GM21526 (cell line): ENCODE results near the gene TBC1D22A.

Experiments used
- ATAC-seq: cut with Tn5 transposase; IDR thresholded peaks from one replicate; pipeline ENCODE4 v1.9.1; 2021; ENCODE audit warnings: moderate library complexity; ENCODE audit not compliant: unreplicated experiment, low FRiP score

The TBC1D22A gene

DNA sequence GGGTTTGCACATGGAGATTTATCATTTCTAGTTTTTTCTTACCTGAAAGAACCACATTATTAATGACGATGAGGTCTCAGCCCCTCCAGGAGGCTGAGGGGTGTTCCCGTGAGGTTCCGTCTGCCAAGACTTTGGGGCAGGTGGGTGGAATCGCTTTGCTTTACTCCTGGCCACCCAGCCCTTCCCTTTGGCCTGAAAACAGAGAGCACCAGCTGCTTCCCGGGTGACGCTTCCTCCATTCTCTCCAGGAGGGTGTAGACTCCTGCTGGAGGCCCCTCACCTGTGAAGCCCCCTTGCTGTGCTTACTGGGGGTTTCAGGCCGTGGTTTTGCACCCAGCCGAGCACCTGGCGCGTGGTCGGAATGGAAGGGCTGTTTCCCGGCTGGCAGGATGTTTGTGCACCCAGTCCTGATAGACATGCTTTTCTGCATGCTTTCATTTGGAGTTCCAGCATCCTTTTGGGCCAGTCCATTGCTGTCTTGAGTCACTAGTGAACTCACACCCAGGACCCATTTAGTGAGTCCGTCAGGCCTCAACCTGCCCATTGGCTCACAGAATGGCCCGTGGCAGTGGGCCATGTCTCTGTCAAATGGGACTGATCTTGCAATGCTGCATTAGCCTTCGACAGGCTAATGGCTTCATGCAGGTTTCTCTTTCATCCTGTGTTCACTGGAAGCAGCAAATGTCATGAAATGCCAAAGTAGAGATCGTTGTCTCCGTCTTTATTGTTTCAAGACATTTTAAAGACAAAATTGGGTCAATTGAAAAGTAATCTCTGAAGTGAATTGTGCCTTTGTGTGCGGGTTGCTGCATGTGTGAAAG lies 360.8 kb downstream of the TBC1D22A start:
- ATAC-seq: no peak

GRCh38 chr22:47123827-47124442 lies 361.5 kb downstream of the TBC1D22A start:
- ATAC-seq: no peak

DNA sequence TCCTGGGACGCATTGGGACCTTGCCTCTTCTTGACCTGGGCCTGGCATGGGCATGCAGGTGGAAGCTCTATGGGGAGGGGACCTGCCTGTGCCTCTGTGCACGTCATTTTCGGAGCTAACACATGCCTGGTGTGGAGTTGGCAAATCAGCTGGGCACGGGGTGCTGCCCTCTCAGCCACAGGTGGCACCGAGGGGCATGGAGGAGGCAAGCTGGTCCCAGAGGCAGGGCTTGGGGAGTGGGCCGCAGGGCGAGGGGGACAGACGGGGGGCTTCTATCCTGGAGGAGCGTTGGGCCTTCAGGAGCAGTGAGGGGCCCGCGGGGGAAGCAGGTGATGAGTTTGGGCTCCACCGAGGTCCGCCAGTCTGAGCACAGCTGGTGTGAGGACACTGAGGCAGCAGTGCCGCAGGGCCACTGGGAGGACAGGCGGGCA lies 362.0 kb downstream of the TBC1D22A start:
- no peak for ATAC-seq

GRCh38 chr22:47124961-47125360 lies 362.5 kb downstream of the TBC1D22A start:
- no peak for ATAC-seq

GRCh38 chr22:47125603-47126002 lies 363.2 kb downstream of the TBC1D22A start:
- ATAC-seq: no peak

DNA sequence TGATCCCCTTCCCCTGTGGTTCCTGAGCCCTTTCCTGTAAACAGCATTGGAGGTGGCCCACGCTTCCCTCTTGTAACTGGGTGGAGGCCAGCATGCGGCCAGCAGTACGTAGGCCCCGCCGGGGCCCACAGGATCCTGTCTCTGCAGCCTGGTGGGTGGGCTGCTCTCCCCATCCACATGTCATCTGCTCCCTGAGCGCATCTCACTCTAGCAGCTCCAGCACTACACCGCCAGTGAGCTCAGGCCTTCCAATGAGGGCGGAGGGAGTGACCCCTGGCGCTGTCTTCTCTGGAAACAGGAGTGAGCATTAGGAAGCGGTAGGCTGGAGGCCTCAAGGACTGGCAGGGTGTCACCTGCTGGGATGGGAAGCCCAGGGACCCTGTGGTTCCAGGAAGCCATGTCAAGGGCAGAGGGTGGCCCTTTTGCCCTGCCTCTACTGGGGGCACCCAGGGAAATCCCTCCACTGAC lies 363.9 kb downstream of the TBC1D22A start:
- ATAC-seq: no peak

GRCh38 chr22:47127441-47127871 lies 365.0 kb downstream of the TBC1D22A start:
- no peak for ATAC-seq

- ATAC-seq: no peak
These were observed 365.8 kb downstream of the TBC1D22A start for GRCh38 chr22:47128216-47128615.

- ATAC-seq: no peak
These were observed 366.3 kb downstream of the TBC1D22A start for GRCh38 chr22:47128622-47129215.

DNA sequence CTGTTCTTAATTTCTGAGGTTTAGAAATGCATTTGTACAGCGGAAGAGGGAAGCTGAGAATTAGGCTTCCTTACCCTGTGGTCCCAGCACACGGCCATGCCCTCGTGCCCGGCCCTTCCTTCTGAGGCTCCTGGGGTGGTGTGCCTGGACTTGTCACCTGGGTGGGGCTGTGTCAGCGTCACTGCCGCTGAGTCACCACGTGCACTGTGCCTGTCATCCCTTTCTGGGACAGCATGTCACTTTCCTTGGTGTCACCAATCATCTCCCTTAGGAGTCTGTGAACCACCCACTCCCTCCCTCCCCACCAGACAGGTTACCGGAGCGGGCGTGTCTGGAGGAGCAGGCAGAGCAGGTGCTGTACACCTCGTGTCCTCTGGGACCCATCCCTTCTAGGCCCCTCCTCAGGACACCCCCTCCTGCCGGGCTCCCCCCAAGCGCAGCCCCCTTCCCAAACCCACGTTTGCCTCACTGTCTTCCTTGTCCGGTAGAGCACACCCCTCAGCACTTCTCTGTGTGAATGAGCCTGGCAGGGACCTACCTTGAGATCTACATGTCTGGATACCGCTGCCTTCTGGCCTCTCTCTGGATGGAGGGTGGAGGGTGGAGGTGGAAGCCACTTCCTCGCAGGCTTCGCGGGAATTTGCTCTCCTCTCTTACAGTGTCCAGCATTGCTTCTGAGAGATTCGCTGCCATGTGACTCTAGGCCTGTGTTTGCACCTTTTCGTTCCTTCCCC lies 367.6 kb downstream of the TBC1D22A start:
- no peak for ATAC-seq

DNA sequence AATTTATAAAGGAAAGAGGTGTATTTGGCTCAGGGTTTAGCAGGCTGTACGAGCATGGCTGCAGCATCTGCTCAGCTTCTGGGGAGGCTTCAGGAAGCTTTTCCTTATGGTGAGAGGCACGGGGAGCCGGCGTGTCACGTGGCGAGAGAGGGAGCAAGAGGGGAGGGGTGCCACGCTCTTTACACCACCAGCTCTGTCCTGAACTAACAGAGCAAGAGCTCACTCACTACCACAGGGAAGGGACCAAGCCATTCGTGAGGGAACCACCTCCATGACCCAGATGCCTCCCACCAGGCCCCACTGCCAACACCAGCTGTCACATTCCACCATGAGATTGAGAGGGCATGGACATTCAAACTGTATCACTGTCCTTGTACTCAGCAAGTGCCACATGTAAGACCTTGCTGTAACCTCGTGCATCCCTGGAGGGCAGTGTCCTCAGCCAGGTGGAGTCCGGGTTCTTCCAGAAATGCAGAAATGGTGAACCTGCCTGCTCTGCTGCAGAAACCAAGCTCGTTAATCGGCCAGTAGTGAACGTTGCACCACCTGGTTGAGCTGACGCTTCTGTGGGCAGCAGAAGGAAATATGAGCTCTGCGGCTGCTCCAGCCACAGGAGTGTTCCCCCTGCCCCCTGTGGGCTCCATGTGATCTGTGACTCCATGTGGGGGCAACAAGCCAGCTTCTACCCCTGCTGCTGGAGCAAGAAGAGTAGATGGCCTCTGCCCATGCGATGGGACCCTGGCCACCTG lies 368.6 kb downstream of the TBC1D22A start:
- no peak for ATAC-seq

DNA sequence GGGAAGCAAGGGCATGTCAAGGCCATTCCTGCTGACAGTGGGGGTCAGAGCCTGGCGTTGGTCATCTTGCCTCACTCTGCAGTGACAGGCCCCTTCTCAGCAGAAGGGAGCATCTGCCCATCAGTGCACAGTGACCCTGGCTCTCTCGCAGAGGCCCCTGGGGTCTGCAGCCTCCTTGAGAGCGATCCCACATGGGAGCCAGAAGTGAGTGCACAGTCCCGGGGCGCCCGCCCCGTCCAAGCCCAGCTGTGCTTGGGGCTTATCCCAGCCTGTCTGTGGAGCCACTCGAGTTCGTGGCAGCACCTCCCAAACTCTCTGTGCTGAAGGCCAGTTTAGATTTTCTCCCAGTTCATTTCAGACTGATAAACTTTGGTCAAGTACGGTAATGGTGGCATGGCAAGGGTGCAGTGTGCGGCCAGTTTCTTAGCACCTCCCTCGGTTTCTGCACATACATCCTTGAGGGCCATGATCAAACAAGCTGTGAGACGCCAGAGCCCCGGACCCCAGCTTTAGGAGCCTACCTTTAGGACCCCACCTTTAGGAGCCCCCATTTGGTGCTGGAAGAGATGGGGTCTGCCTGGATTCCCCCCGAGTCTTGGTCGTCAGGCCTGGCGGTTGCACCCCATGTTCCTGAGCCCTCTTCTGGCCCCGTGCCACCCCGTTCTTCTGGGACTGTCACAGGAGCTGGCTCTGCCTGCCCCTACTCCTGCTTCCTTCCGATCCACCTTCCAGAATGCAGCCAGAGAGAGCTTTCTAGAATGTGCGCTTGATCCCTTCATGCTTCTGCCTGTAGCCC lies 369.4 kb downstream of the TBC1D22A start:
- no peak for ATAC-seq

DNA sequence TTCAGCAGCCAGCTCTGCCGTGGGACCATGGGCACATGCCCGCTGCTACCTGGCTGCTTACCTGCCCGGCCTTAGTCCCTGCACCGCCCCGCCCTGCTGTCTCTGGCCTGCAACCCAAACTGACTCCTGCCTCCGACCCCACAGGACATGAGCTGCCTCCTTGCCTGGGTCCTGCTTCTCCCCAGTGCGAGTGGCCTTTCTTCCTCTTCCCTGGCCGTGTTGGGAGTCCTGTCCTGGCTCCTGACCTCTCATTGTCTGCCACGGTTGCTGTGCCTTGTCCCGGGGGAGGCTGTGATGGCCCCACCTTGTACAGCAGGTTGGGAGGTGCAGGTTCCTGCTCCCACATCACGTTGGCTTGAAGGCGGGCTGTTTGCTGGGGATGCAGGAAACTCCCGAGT lies 370.0 kb downstream of the TBC1D22A start:
- no peak for ATAC-seq

- ATAC-seq: no peak
These were observed 370.9 kb downstream of the TBC1D22A start for GRCh38 chr22:47133061-47133969.

DNA sequence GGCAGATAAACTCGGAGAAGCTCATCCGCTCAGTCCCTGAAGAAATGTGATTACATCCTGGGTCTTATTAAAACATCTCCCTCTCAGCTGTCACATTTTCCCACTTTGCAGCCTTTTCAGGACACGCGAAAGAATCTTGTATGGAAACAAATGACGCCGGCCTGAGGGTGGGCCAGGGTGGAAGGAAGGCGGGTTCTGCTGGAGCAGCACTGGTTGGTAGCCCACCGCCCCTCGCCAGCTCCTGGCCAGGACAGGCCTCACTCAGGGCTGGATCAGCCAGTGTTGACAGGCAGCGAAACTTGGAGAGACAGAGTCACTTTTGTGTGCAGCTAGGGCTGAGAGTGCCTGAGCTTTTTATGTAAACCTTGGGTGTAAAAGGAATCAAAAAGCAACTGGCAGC lies 371.8 kb downstream of the TBC1D22A start:
- no peak for ATAC-seq

- no peak for ATAC-seq
These were observed 372.9 kb downstream of the TBC1D22A start for GRCh38 chr22:47135338-47135737.

DNA sequence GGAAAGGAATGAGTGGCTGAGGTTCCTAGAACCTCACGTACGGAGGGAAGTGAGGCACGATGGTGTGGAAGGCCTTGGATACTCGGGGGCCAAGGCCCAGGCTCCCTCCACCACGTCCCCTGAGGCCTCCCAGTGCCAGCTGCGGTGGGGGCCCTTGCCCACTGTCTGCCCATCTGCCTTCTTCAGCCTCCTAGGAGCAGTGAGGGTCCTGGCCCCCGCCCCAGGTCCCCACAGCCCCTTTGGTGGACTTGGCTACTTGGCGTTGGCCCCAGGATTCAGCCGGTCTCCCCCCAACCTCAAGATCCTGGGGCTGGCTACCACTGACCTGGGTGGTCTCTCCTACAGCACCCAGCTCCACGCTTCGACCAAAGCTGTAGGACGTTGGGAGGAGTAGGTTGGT lies 373.6 kb downstream of the TBC1D22A start:
- no peak for ATAC-seq

DNA sequence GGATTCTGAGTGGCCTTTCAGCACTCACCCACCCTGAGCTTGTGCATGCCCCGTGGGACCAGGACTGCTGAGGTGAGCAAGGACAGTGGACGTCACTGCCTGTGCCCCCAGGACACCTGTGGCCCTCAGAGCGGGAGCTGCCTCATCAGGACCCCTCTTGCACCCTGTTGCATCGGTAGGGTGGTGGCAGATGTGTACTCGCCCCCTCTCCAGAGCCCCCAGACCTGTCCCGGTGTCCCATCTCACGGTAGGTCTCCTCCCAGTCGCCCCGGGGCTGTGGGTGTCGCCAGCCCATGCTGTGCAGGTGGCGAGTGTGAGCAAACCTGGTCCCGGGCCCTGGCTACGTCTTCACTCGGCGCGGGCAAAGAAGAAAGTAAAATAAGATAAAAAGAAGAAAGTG lies 374.2 kb downstream of the TBC1D22A start:
- no peak for ATAC-seq
